GM18505 (cell line): ENCODE results near the gene EVI5.
A peak's percentile ranks its signal among the peaks of the same experiment; 100 is the strongest.
"Not testable (repeated sequence)": the region's sequence is repeated elsewhere in the genome, so short reads cannot be mapped to it uniquely, and the experiment has no call there.

Experiments
- ATAC-seq: cut with Tn5 transposase; IDR thresholded peaks from one replicate; pipeline ENCODE4 v1.9.1; 2021; ENCODE audit not compliant: unreplicated experiment
- POLR2A ChIP-seq: IDR thresholded peaks from 4 replicates; pipeline ENCODE4 v1.6.1; 2011; ENCODE audit warnings: borderline replicate concordance; ENCODE audit not compliant: insufficient read depth, insufficient read length; ENCODE audit errors: extremely low read depth

The EVI5 gene

GRCh38 chr1:92653605-92654381 lies 131.1 kb downstream of the EVI5 start:
- no peak for ATAC-seq
- TF ChIP-seq POLR2A, result no peak

DNA sequence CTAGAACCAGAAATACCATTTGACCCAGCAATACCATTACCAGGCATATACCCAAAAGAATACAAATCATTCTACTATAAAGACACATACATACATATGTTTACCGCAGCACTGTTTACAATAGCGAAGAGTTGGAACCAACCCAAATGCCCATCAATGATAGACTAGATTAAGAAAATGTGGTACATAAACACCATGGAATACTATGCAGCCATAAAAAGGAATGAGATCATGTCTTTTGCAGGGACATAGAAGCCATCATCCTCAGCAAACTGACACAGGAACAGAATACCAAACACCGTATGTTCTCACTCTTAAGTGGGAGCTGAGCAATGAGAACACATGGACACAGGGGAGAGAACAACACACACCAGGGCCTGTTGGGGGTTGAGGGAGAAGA lies 144.2 kb downstream of the EVI5 start:
- not testable (repeated sequence) for ATAC-seq

DNA sequence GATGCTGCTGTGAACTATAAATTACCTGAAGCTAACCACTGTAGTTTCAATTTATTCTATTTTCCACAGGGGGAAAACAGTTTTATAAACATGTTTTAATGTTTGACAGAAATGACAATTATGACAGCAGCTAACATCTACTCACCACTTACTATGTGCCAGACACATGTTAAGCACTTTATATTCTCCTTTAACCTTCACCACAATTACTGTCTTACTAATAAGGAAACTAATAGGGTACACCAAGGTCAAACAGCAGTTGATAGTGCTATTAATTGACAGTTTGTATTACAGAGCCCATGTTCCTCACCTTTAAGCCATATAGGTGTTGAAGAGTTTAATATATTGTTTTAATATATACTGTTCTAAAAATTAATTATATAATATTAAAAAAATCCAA lies 146.4 kb downstream of the EVI5 start:
- TF ChIP-seq POLR2A, result no peak
- no peak for ATAC-seq

- not testable (repeated sequence) for ATAC-seq
Measured at GRCh38 chr1:92635203-92635602, 149.7 kb downstream of the EVI5 start.

- ATAC-seq, result no peak
- TF ChIP-seq POLR2A, result no peak
Measured at GRCh38 chr1:92623187-92623778, 161.6 kb downstream of the EVI5 start.

DNA sequence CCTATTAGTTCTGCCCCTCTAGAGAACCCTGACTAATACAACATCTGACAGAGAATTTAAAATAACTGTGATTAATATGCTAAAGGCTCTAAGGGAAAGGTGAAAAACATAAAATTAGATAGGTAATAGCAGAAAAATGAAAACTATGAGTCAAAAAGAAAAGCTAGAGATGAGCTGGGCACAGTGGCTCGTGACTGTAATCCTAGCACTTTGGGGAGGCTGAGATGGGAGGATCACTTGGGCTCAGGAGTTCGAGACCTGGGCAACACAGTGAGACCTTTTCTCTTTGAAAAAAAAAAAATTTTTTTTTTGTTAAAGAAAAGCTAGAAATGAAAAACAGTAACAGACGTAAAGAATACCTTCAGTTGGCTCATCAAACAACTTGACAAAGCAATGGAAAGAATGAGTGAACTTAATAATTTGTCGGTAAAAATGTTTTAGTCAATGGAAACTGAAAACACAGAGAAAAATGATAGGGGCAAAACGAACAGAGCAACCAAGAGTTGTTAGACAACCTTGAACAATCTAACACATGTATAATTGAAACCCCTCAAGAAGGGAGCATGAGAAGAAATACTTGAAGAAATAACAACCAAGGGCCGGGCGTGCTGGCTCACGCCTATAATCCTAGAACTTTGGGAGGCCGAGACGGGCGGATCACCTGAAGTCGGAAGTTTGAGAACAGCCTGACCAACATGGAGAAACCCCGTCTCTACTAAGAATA lies 165.3 kb downstream of the EVI5 start:
- no peak for TF ChIP-seq POLR2A
- no peak for ATAC-seq

DNA sequence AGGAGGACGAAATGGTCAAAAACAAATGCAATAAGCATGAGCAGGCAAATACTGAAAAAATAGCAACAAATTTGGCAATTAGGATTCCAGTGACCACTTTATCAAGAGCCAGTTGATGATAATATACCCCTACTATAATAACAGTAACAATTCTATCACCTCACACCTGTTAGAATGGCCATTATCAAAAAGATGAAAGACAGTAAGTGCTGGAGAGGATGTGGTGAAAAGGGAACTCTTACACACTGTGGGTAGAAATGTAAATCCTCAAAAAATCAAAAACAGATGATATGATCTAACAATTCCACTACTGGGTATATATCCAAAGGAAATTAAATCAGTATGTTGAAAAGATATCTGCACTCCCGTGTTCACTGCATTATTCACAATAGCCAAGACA lies 183.9 kb downstream of the EVI5 start:
- no peak for TF ChIP-seq POLR2A
- ATAC-seq, result no peak

DNA sequence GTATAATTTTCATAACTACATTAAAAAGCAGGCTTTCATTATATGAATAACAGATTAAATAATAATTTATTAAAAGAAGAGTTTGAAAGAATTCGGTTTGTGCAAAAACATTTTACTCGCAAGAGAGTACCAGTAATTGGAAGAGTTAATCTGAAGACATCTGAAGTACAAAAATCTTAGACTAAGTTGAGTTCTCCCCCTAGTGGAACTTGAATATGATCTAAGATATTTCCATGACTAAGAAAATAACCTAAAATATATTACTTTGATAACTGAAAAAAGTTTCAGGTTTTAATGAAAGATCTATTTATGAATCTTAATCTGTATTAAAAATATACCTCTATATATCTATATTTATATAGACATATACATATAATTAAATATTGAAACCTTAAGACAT lies 185.7 kb downstream of the EVI5 start:
- no peak for TF ChIP-seq POLR2A
- no peak for ATAC-seq

DNA sequence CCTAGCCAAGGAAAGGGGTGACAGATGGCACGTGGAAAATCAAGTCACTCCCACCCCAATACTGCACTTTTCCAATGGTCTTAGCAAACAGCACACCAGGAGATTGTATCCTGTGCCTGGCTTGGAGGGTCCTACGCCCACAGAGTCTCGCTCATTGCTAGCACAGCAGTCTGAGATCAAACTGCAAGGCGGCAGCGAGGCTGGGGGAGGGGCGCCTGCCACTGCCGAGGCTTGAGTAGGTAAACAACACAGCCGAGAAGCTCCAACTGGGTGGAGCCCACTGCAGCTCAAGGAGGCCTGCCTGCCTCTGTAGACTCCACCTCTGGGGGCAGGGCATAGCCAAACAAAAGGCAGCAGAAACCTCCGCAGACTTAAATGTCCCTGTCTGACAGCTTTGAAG lies 195.5 kb downstream of the EVI5 start:
- ATAC-seq, result not testable (repeated sequence)

DNA sequence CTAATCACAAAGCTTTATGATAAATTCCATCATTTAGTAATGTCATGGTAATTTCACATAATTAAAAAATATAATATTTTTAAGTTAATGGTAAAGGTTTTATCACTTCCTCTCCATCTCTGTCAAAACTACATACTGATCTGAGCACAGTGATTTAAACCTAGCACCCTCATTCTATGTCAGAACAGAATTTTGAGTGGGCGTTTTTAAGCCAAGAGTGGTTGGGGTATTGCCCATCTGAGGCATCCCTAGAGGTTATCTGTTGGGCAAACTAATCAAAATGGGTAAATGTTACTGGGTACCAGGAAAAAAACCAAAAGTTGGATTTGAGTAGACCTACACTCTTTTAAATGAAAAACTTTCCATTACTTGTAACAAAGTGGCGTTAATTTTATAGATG lies 197.5 kb downstream of the EVI5 start:
- ATAC-seq, result no peak
- no peak for TF ChIP-seq POLR2A

GRCh38 chr1:92585831-92586230 lies 199.1 kb downstream of the EVI5 start:
- ATAC-seq, result no peak
- TF ChIP-seq POLR2A, result no peak

DNA sequence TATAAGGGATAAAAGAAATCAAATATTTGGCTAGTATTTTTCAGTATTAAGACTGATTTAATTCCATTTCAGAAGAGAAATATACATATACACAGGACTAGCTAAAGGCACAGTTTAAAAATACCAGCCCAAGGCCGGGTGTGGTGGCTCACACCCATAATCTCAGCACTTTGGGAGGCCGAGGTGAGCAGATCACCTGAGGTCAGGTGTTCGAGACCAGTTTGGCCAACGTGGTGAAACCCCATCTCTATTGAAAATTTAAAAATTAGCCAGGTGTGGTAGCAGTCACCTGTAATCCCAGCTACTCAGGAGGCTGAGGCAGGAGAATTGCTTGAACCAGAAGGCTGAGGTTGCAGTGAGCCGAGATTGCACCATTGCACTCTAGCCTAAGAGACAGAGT lies 200.1 kb downstream of the EVI5 start:
- ATAC-seq, result not testable (repeated sequence)

DNA sequence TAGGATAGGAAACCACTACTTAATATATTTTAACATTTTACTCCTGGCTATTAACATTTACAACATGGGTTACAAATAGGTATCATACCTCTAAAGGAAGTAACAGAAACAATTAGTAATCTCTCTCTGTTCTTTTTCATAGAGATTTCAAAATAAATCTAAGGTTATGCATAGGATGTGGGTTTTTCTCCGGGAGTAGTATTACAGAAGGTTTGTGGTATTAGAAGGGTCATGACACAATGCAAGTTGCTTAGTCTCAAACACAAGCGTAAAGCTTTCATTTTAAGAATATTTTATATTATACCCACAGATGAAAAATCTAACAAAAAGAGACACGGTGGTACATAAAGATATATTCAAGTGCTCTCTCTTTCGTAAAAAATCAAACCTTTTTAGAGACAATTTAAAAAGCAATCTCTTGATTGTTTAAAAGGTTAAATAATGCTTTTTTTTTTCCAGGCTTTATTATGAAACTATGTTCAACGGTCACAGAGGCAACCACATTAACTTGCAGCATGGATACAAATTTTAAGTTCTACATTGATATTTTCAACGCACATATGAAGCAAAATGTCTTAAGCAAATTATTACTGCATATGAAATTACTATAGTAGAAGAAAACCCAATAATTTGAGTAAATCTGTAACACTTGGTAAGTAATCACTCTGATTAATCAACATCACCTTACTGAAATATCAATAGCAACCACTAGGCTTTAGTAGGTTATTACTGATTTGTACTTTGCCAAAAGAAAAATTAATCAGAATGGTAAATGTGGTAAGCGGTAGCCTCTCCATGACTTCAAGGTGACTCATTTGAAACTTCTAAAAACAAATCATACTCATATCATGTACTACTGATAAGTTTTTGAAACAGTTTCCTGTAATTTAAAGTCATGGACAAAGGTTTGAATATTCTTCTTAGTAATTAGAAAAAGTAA lies 200.8 kb downstream of the EVI5 start:
- ATAC-seq, result peak; percentile 71
- TF ChIP-seq POLR2A, result no peak
